ENCODE results near the gene MRPL49.

MRPL49 gene

GRCh38 chr11:65103476-65103875 is 18.6 kb upstream of the MRPL49 start:
- DNase-seq, result no peak

GRCh38 chr11:65104628-65105027 is 17.5 kb upstream of the MRPL49 start:
- no peak for DNase-seq

GRCh38 chr11:65107078-65107477 is 15.0 kb upstream of the MRPL49 start:
- DNase-seq, result no peak

GRCh38 chr11:65107751-65108468 is 14.2 kb upstream of the MRPL49 start:
- no peak for DNase-seq

GRCh38 chr11:65108469-65109123 is 13.5 kb upstream of the MRPL49 start:
- no peak for DNase-seq

GRCh38 chr11:65109231-65110198 is 12.6 kb upstream of the MRPL49 start:
- DNase-seq, result no peak

GRCh38 chr11:65110354-65110861 is 11.7 kb upstream of the MRPL49 start:
- peak; percentile 81 for DNase-seq

- DNase-seq, result no peak
Measured at GRCh38 chr11:65111159-65111743, 10.9 kb upstream of the MRPL49 start.

GRCh38 chr11:65111744-65112545 is 10.2 kb upstream of the MRPL49 start, which contains the start of gene TM7SF2:
TSS of gene TM7SF2 (plus strand) at chr11:65111872. CDS start at chr11:65112016, 144 bp downstream.
- peak; percentile 98 for DNase-seq

GRCh38 chr11:65112546-65113360 is 9.4 kb upstream of the MRPL49 start:
- peak; percentile 67 for DNase-seq

GRCh38 chr11:65113361-65113756 is 8.8 kb upstream of the MRPL49 start:
- no peak for DNase-seq

GRCh38 chr11:65113839-65114238 is 8.3 kb upstream of the MRPL49 start:
- DNase-seq, result no peak

GRCh38 chr11:65114538-65115171 is 7.5 kb upstream of the MRPL49 start:
- no peak for DNase-seq

GRCh38 chr11:65115361-65116082 is 6.6 kb upstream of the MRPL49 start:
- DNase-seq, result no peak

GRCh38 chr11:65116370-65117205 is 5.5 kb upstream of the MRPL49 start:
- DNase-seq, result peak; percentile 29

GRCh38 chr11:65117206-65118096 is 4.7 kb upstream of the MRPL49 start, which contains the start of gene ZNHIT2:
TSS of gene ZNHIT2 (minus strand) at chr11:65117701. CDS start at chr11:65117653, 48 bp downstream.
- peak; percentile 100 for DNase-seq

- no peak for DNase-seq
Measured at GRCh38 chr11:65118097-65118837, 3.9 kb upstream of the MRPL49 start.
